Nephron (organoid): ENCODE measurements around the gene TTF2.
A peak's percentile ranks its signal among the peaks of the same experiment; 100 is the strongest.

Source experiments
- H3K27ac Mint-ChIP-seq, 3 experiments: 2 replicates each; pipeline ENCODE4 v1.8.0; 2020; ENCODE audit warnings: mixed read lengths in 3 of 3, mild to moderate bottlenecking in 2 of 3, moderate library complexity in 1 of 3
- H3K27me3 Mint-ChIP-seq: 2 replicates; pipeline ENCODE4 v1.8.0; 2021; ENCODE audit warnings: low read depth, mild to moderate bottlenecking, moderate library complexity, mixed read lengths
- H3K36me3 Mint-ChIP-seq: 2 replicates; pipeline ENCODE4 v1.8.0; 2020; ENCODE audit warnings: low read depth, mixed read lengths
- H3K4me1 Mint-ChIP-seq: 2 replicates; pipeline ENCODE4 v1.8.0; 2020; ENCODE audit warnings: mixed read lengths
- H3K4me3 Mint-ChIP-seq, 3 experiments: 2 replicates each; pipeline ENCODE4 v1.8.0; 2020; ENCODE audit warnings: mild to moderate bottlenecking in 3 of 3, mixed read lengths in 3 of 3, moderate library complexity in 2 of 3
- H3K9me3 Mint-ChIP-seq: 2 replicates; pipeline ENCODE4 v1.8.0; 2020; ENCODE audit warnings: mixed read lengths
- CTCF ChIP-seq, 3 experiments: fragments of 200-600 bp; sonication (generic); IDR thresholded peaks; one replicate each; pipeline ENCODE4 v1.5.0; 2021; ENCODE audit warnings: antibody characterized with exemption in 3 of 3; ENCODE audit not compliant: unreplicated experiment in 3 of 3

Gene TTF2

GRCh38 chr1:117143871-117144270, 83.7 kb downstream of the TTF2 start:
- Mint-ChIP-seq H3K36me3 (no peaks in the 10 kb centered on the region), H3K27me3 (peaks cover 4% of the 10 kb centered on the region), H3K9me3 (no peaks in the 10 kb centered on the region), H3K27ac (no peak overlapping the region), H3K4me3 (no peak overlapping the region), H3K4me1 (peaks cover 33% of the 10 kb centered on the region)
- TF ChIP-seq CTCF (IDR thresholded peaks at IDR 0.05; ENCODE audit: unreplicated experiment in 3 of 3), result no peak

- H3K27ac Mint-ChIP-seq, result peak overlapping the region; percentile 3 to 6 (median 5)
- peaks cover 37% of the 10 kb centered on the region for H3K4me1 Mint-ChIP-seq
- no peaks in the 10 kb centered on the region for H3K36me3 Mint-ChIP-seq
- H3K4me3 Mint-ChIP-seq, result peak overlapping the region in 1 of 3 experiments; percentile 24
- H3K27me3 Mint-ChIP-seq, result peaks cover 4% of the 10 kb centered on the region
- TF ChIP-seq CTCF (IDR thresholded peaks at IDR 0.05; ENCODE audit: unreplicated experiment in 3 of 3), result no peak
- H3K9me3 Mint-ChIP-seq, result no peaks in the 10 kb centered on the region
Observed at GRCh38 chr1:117146072-117146471, 85.9 kb downstream of the TTF2 start.

- Mint-ChIP-seq H3K27ac (peak overlapping the region in 2 of 3 experiments; percentile 5 to 6), H3K4me1 (peaks cover 37% of the 10 kb centered on the region), H3K27me3 (peaks cover 4% of the 10 kb centered on the region), H3K4me3 (peak overlapping the region in 2 of 3 experiments; percentile 22 to 24), H3K36me3 (no peaks in the 10 kb centered on the region), H3K9me3 (no peaks in the 10 kb centered on the region)
- no peak for TF ChIP-seq CTCF (IDR thresholded peaks at IDR 0.05; ENCODE audit: unreplicated experiment in 3 of 3)
Observed at GRCh38 chr1:117146575-117147340, 86.6 kb downstream of the TTF2 start.

GRCh38 chr1:117147341-117147831, 87.3 kb downstream of the TTF2 start:
- Mint-ChIP-seq H3K36me3 (no peaks in the 10 kb centered on the region), H3K4me3 (peak overlapping the region in 2 of 3 experiments; percentile 11 to 49), H3K4me1 (peaks cover 37% of the 10 kb centered on the region), H3K9me3 (no peaks in the 10 kb centered on the region), H3K27ac (peak overlapping the region; percentile 5 to 34 (median 25)), H3K27me3 (peaks cover 4% of the 10 kb centered on the region)
- TF ChIP-seq CTCF (IDR thresholded peaks at IDR 0.05; ENCODE audit: unreplicated experiment in 3 of 3), result no peak

GRCh38 chr1:117147856-117148588, 87.9 kb downstream of the TTF2 start:
- peak overlapping the region; percentile 5 to 34 (median 6) for H3K27ac Mint-ChIP-seq
- peaks cover 4% of the 10 kb centered on the region for H3K27me3 Mint-ChIP-seq
- peaks cover 37% of the 10 kb centered on the region for H3K4me1 Mint-ChIP-seq
- H3K9me3 Mint-ChIP-seq, result no peaks in the 10 kb centered on the region
- H3K4me3 Mint-ChIP-seq, result peak overlapping the region in 2 of 3 experiments; percentile 5 to 67
- no peak for TF ChIP-seq CTCF (IDR thresholded peaks at IDR 0.05; ENCODE audit: unreplicated experiment in 3 of 3)
- H3K36me3 Mint-ChIP-seq, result no peaks in the 10 kb centered on the region
